ENCODE results near the gene CD53.
"Not testable (repeated sequence)": the region's sequence is repeated elsewhere in the genome, so short reads cannot be mapped to it uniquely, and the experiment has no call there.

CD53 gene

DNA sequence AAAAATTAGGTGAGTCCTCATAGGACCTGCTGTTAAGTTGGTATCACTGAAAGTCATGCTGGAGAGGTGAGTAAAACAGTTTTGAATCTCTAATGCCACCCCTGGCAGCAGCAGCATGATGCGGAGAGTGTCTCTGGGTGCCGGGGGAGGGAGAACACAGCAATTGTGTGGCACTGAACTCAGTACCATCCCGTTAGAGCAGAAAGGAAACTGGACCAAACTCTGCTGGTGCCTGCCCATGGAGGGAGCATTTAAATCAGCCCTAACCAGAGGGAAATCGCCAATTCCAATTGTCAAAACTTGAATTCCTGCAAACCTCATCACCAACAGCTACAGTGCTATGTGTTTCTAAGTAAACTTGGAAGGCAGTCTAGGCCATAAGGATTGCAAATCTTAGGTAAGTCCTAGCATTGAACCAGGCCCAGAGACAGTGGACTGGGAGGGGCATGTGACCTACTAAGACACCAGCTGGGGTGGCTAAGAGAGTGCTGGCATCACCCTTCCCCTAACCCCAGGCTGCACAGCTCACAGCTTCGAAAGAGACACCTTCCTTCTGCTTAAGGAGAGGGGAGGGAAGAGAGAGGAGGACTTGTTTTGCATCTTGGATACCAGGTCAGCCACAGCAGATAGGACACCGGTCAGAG is 30.0 kb downstream of the CD53 start:
- Mint-ChIP-seq H3K27me3 (no peaks in the 10 kb centered on the region), H3K36me3 (ENCODE audit: insufficient read depth) (peaks cover 44% of the 10 kb centered on the region), H3K4me3 (no peak overlapping the region), H3K27ac (ENCODE audit: low read depth) (peak overlapping the region; percentile 62), H3K9me3 (peaks cover 21% of the 10 kb centered on the region), H3K4me1 (peaks cover 41% of the 10 kb centered on the region)
- DNase-seq (ENCODE audit: low spot score in 2 of 2) (no peak), ATAC-seq (replicated peaks; ENCODE audit: extremely low read depth, poor library complexity, severe bottlenecking) (no peak)

DNA sequence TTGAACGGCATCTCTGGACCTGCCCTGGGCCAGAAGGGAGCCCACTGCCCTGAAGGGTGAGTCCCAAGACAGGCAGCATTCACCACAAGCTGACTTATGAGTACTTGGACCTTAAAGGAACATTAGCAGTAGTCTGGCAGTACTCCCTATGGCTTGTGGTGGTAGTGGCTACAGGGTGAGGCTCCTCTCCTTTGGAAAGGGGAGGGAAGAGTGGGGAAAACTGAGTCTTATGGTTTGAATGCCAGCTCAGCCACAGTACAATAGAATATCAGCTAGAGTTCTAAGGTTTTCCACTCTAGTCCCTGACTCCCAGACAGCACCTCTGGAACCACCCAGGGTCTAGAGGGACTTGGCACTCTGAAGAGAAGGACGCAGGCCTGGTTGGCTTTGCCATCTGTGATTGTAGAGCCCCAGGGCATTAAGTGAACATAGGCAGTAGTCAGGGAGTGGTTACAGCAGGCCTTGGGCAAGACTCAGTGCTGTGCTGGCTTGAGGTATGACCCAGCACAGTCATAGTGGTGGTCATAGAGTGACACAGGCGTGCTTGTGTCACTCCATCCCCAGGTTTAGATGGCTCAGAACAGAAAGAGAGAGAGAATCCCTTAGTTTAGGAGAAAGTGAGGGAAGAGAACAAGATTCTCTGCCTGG is 31.0 kb downstream of the CD53 start:
- H3K36me3 Mint-ChIP-seq (ENCODE audit: insufficient read depth): peaks cover 36% of the 10 kb centered on the region
- no peaks in the 10 kb centered on the region for H3K27me3 Mint-ChIP-seq
- peaks cover 38% of the 10 kb centered on the region for H3K4me1 Mint-ChIP-seq
- peak overlapping the region; percentile 62 for H3K27ac Mint-ChIP-seq (ENCODE audit: low read depth)
- no peak for DNase-seq (ENCODE audit: low spot score in 2 of 2)
- ATAC-seq (replicated peaks; ENCODE audit: extremely low read depth, poor library complexity, severe bottlenecking): peak; percentile 19
- peaks cover 21% of the 10 kb centered on the region for H3K9me3 Mint-ChIP-seq
- H3K4me3 Mint-ChIP-seq: no peak overlapping the region

DNA sequence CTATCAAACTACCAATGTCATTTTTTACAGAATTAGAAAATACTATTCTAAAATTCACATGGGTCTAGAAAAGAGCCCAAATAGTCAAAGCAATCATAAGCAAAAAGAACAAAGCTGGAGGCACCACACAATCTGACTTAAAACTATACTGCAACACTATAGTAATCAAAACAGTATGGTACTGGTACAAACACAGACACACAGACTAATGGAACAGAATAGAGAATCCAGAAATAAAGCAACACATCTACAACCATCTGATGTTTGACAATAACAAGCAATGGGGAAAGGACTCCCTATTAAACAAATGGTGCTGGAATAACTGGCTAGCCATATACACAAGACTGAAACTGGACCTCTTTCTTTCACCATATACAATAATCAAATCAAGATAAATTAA is 39.8 kb downstream of the CD53 start:
- ATAC-seq (replicated peaks; ENCODE audit: extremely low read depth, poor library complexity, severe bottlenecking) (no peak), DNase-seq (ENCODE audit: low spot score in 2 of 2) (no peak)
- no peak overlapping the region for H3K4me3 Mint-ChIP-seq
- no peaks in the 10 kb centered on the region for H3K27me3 Mint-ChIP-seq
- peaks cover 8% of the 10 kb centered on the region for H3K4me1 Mint-ChIP-seq
- peaks cover 5% of the 10 kb centered on the region for H3K9me3 Mint-ChIP-seq
- no peak overlapping the region for H3K27ac Mint-ChIP-seq (ENCODE audit: low read depth)
- peaks cover 5% of the 10 kb centered on the region for H3K36me3 Mint-ChIP-seq (ENCODE audit: insufficient read depth)

DNA sequence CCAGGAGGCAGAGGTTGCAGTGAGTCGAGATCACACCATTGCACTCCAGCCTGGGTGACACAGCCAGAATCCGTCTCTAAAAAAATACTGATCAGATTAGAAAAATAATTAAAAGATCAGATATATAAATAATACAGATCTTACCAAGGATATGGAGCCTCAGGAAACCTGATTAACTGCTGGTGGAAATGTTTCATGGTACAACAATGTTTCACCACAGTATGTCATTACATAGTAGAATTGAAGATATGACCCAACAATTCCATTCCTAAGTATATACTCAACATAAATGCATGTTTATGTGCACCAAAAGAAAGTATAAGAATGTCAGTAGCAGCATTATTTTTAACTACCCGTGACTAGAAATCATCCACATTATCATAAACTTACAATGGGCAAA is 41.7 kb downstream of the CD53 start:
- Mint-ChIP-seq H3K4me1 (peaks cover 8% of the 10 kb centered on the region), H3K9me3 (peaks cover 5% of the 10 kb centered on the region), H3K27ac (ENCODE audit: low read depth) (no peak overlapping the region), H3K36me3 (ENCODE audit: insufficient read depth) (peaks cover 3% of the 10 kb centered on the region), H3K4me3 (no peak overlapping the region), H3K27me3 (no peaks in the 10 kb centered on the region)
- DNase-seq (ENCODE audit: low spot score in 2 of 2) (no peak), ATAC-seq (replicated peaks; ENCODE audit: extremely low read depth, poor library complexity, severe bottlenecking) (no peak)

DNA sequence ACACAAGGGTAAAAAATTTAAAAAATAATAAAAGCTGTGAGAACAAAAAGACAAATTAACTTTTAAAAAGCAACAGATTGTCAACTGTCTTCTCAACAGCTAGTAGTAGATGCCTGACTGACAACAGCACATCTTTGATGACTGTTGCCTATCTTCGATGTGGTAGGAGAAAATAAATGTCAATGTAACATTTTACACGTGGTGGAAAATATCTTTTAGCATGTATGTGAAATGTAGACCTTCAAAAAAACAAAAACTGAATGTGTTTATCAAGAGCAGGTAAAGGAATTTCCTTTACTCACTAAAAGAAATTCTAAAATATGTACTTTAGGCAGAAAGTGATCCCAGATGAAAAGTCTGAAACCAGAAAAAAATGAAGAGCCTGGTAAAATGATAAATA is 42.9 kb downstream of the CD53 start:
- Mint-ChIP-seq H3K4me3 (no peak overlapping the region), H3K27ac (ENCODE audit: low read depth) (peak overlapping the region; percentile 22), H3K4me1 (peaks cover 8% of the 10 kb centered on the region), H3K9me3 (peaks cover 5% of the 10 kb centered on the region), H3K27me3 (no peaks in the 10 kb centered on the region), H3K36me3 (ENCODE audit: insufficient read depth) (peaks cover 3% of the 10 kb centered on the region)
- ATAC-seq (replicated peaks; ENCODE audit: extremely low read depth, poor library complexity, severe bottlenecking) (no peak), DNase-seq (ENCODE audit: low spot score in 2 of 2) (no peak)

DNA sequence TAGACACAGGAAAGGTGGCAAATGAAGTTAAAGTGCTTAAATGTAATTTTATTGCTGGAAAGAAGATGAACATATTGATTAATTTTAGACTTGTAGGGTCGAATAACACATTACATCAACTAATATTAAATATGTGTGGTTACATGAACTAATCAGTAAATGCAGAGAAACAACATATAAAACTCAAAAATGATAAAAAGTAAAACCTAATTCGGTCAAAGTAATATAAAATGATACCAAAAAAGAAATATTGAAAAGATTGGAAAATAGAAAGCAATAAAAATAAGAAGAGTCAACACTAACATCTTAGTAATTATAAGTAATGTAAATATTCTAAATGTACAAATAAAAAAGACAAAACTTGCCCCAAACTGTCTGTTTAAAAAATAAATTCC is 43.3 kb downstream of the CD53 start:
- peaks cover 5% of the 10 kb centered on the region for H3K9me3 Mint-ChIP-seq

DNA sequence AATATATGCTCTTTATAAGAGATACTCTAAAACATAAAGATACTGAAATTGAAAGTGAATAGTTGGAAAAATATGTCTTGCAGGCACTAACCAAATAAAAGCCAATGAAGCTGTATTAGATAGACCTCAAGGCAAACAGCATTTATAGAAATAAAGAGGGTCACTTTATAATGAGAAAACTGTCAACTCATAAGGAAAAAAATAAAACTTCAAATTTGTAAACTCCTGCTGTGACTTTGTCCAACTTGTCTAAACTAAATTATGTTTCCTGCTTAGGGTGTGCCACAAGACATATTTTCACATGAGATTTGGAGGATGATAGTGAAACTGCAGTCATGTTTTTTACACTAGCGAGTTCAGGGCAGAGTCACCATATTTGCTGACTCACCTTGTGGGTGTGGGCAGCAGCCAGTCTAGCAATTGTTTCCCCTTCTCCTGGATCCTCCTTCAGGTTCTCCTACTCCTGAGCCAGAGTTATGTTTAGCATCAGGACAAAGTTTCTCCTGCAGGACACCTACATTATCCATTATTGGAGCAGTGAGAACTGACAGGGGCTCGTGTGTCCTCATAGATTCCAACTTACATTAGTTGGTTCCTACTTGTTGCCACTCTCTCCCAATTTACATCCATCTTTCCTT is 43.8 kb downstream of the CD53 start:
- no peaks in the 10 kb centered on the region for H3K27me3 Mint-ChIP-seq
- no peak overlapping the region for H3K4me3 Mint-ChIP-seq
- ATAC-seq (replicated peaks; ENCODE audit: extremely low read depth, poor library complexity, severe bottlenecking) (peak; percentile 87), DNase-seq (ENCODE audit: low spot score in 2 of 2) (no peak)
- H3K36me3 Mint-ChIP-seq (ENCODE audit: insufficient read depth): peaks cover 3% of the 10 kb centered on the region
- H3K9me3 Mint-ChIP-seq: peaks cover 5% of the 10 kb centered on the region
- peaks cover 8% of the 10 kb centered on the region for H3K4me1 Mint-ChIP-seq
- H3K27ac Mint-ChIP-seq (ENCODE audit: low read depth): peak overlapping the region; percentile 22

More for the DNA sequence above, 43.3 kb downstream of the CD53 start:
- no peak for ATAC-seq (replicated peaks; ENCODE audit: extremely low read depth, poor library complexity, severe bottlenecking)
- no peak overlapping the region for H3K4me3 Mint-ChIP-seq
- H3K27me3 Mint-ChIP-seq: no peaks in the 10 kb centered on the region
- H3K36me3 Mint-ChIP-seq (ENCODE audit: insufficient read depth): peaks cover 3% of the 10 kb centered on the region
- no peak for DNase-seq (ENCODE audit: low spot score in 2 of 2)
- H3K27ac Mint-ChIP-seq (ENCODE audit: low read depth): peak overlapping the region; percentile 22
- H3K4me1 Mint-ChIP-seq: peaks cover 8% of the 10 kb centered on the region

DNA sequence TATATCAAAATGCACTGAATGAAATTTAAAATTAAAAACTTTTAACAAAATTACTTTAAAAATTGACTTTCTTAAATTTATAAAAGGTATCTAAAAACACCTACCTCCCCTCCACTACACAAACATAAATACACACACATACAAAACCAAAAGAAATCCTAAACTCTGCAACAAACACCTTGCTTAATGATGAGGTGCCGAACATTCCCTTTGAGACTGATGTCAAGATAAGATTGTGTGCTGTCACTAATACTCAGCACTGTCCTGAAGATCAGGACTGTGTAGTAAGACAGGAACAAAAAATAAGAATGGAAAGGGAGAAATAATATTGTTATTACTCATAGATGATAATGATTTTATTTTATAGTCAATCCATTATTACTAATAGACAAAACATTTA is 45.1 kb downstream of the CD53 start:
- Mint-ChIP-seq H3K27me3 (no peaks in the 10 kb centered on the region), H3K4me3 (no peak overlapping the region), H3K27ac (ENCODE audit: low read depth) (no peak overlapping the region), H3K36me3 (ENCODE audit: insufficient read depth) (peaks cover 3% of the 10 kb centered on the region), H3K4me1 (peaks cover 8% of the 10 kb centered on the region), H3K9me3 (peaks cover 5% of the 10 kb centered on the region)
- DNase-seq (ENCODE audit: low spot score in 2 of 2) (no peak), ATAC-seq (replicated peaks; ENCODE audit: extremely low read depth, poor library complexity, severe bottlenecking) (no peak)

DNA sequence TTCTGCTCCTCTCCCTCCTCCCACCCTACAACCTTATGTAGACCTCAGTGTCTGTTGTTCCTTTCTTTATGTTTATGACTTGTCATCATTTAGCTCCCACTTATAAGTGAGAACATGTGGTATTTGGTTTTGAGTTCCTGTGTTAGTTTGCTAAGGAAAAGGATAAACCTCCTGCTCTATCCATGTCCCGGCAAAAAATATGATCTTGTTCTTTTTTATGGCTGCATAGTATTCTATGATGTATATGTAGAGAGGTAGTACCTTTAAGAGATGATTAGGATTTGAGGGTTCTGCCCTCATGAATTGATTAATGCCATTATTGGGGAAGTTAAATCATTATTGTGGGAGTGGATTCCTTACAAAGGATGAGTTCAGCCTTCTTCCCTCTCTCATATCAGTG is 49.0 kb downstream of the CD53 start:
- Mint-ChIP-seq H3K36me3 (ENCODE audit: insufficient read depth) (peaks cover 4% of the 10 kb centered on the region), H3K27ac (ENCODE audit: low read depth) (no peak overlapping the region), H3K4me3 (no peak overlapping the region), H3K4me1 (peaks cover 3% of the 10 kb centered on the region), H3K9me3 (no peaks in the 10 kb centered on the region), H3K27me3 (no peaks in the 10 kb centered on the region)
- DNase-seq (ENCODE audit: low spot score in 2 of 2) (no peak), ATAC-seq (replicated peaks; ENCODE audit: extremely low read depth, poor library complexity, severe bottlenecking) (no peak)

DNA sequence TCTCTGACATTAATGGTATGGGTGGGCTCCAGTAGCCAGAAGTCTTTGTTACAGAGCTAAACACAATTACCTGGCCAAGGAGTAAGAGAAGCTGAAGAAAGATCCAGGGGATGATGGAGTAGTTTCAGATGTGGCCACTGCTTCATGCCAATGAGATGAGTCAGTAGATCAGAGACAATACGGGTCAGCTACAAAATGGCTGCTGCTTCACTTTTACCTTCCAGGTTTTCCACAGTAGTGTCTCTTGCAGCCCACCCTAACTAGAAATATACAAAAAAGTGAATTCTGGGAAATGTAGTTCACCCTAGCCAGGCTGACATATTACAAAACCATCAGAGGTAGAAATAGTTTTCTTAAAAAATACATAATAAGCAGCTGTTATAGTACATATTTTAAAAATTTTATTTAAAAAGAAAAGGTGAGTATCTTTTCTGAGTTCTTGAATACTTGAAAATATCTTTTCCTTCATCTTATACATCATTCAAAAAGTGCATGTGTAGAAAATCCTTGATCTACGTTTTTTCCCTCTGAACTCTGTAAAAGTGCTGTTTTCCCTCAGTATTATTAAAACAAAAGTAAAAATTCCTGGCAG is 54.6 kb downstream of the CD53 start:
- H3K27ac Mint-ChIP-seq (ENCODE audit: low read depth): no peak overlapping the region
- ATAC-seq (replicated peaks; ENCODE audit: extremely low read depth, poor library complexity, severe bottlenecking): no peak
- no peak overlapping the region for H3K4me3 Mint-ChIP-seq
- no peak for DNase-seq (ENCODE audit: low spot score in 2 of 2)
- no peaks in the 10 kb centered on the region for H3K9me3 Mint-ChIP-seq
- H3K27me3 Mint-ChIP-seq: no peaks in the 10 kb centered on the region
- H3K36me3 Mint-ChIP-seq (ENCODE audit: insufficient read depth): peaks cover 2% of the 10 kb centered on the region
- H3K4me1 Mint-ChIP-seq: no peaks in the 10 kb centered on the region

DNA sequence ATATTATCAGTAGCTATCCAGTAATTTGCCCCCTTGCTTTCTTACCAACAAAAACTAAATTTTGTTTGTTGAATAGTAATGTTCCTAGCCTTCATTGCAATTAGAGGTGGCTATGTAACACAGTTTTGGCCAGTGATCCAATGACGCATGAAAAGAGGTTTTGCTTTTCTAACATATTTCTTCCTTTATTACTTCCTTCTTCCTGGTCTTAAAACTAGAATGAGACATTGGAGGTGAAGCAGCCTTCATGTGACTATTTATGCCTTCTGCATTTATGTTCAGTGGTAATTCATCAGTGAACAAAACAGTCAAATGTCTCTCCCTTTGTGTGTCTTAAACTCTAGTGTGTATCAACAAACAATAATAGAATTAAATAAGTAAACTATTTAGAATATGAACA is 55.2 kb downstream of the CD53 start:
- Mint-ChIP-seq H3K9me3 (no peaks in the 10 kb centered on the region), H3K27ac (ENCODE audit: low read depth) (no peak overlapping the region), H3K36me3 (ENCODE audit: insufficient read depth) (peaks cover 2% of the 10 kb centered on the region), H3K4me3 (no peak overlapping the region), H3K27me3 (no peaks in the 10 kb centered on the region), H3K4me1 (no peaks in the 10 kb centered on the region)
- DNase-seq (ENCODE audit: low spot score in 2 of 2) (no peak), ATAC-seq (replicated peaks; ENCODE audit: extremely low read depth, poor library complexity, severe bottlenecking) (no peak)

DNA sequence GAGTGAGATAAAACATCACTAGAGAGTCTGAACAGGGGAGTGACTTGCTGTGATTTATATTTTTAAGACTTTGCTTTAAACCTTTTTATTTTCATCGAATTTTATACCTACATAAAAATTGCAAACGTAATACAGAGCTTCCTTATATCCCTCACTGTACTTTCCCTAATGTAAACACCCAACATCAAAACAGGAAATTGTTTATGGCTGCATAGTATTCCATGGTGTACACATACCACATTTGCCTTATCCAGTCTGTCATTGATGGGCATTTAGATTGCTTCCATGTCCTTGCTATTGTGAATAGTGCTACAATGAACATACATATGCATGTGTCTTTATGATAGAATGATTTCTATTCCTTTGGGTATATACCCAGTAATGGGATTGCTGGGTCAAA is 56.0 kb downstream of the CD53 start:
- ATAC-seq (replicated peaks; ENCODE audit: extremely low read depth, poor library complexity, severe bottlenecking): no peak
- Mint-ChIP-seq H3K4me3 (no peak overlapping the region), H3K9me3 (no peaks in the 10 kb centered on the region), H3K36me3 (ENCODE audit: insufficient read depth) (peaks cover 2% of the 10 kb centered on the region), H3K27ac (ENCODE audit: low read depth) (no peak overlapping the region), H3K4me1 (no peaks in the 10 kb centered on the region), H3K27me3 (no peaks in the 10 kb centered on the region)
- DNase-seq (ENCODE audit: low spot score in 2 of 2): no peak

DNA sequence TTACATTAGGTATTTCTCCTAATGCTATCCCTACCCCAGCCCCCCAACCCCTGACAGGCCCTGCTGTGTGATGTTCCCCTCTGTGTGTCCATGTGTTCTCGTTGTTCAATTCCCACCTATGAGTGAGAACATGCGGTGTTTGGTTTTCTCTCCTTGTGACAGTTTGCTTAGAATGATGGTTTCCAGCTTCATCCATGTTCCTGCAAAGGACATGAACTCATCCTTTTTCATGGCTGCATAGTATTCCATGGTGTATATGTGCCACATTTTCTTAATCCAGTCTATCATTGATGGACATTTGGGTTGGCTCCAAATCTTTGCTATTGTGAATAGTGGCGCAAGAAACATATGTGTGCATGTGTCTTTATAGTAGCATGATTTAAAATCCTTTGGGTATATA is 58.1 kb downstream of the CD53 start:
- not testable (repeated sequence) for H3K4me3 Mint-ChIP-seq; H3K9me3 Mint-ChIP-seq; H3K27me3 Mint-ChIP-seq; ATAC-seq (replicated peaks; ENCODE audit: extremely low read depth, poor library complexity, severe bottlenecking); H3K36me3 Mint-ChIP-seq (ENCODE audit: insufficient read depth); H3K4me1 Mint-ChIP-seq; DNase-seq (ENCODE audit: low spot score in 2 of 2); H3K27ac Mint-ChIP-seq (ENCODE audit: low read depth)

Measured in central memory CD8-positive, alpha-beta T cell (primary cell).